PC-3 (cell line): ENCODE results near the gene ROCK2.

ENCODE experiments used
- CTCF ChIP-seq: fragments of 300-600 bp; sonication (generic); conservative IDR thresholded peaks from 2 replicates; pipeline ENCODE4 v1.5.1; 2017; ENCODE audit warnings: antibody characterized with exemption, low read depth, mild to moderate bottlenecking, low read length
- EZH2 ChIP-seq: fragments of 300-600 bp; sonication (generic); IDR thresholded peaks from one replicate; pipeline ENCODE4 v1.6.1; 2017; ENCODE audit warnings: antibody characterized with exemption, mild to moderate bottlenecking, low read length; ENCODE audit not compliant: unreplicated experiment
- EZH2phosphoT487 ChIP-seq: fragments of 300-600 bp; sonication (generic); IDR thresholded peaks from 2 replicates; pipeline ENCODE4 v1.6.1; 2018; ENCODE audit warnings: mild to moderate bottlenecking, antibody characterized with exemption, low read length, borderline replicate concordance

- TF ChIP-seq CTCF, result no peak
- TF ChIP-seq EZH2, result no peak
- no peak for TF ChIP-seq EZH2phosphoT487
Measured at GRCh38 chr2:11245322-11245721, 99.1 kb downstream of the ROCK2 start.
